Hepatic stellate cell (primary cell): Measurements from ENCODE around the gene RRM2.
"Not testable (repeated sequence)": the region's sequence is repeated elsewhere in the genome, so short reads cannot be mapped to it uniquely, and the experiment has no call there.

ENCODE experiments used
- DNase-seq: peaks from one replicate; pipeline ENCODE4 v3.0.0; 2011; ENCODE audit warnings: low spot score

The RRM2 gene

DNA sequence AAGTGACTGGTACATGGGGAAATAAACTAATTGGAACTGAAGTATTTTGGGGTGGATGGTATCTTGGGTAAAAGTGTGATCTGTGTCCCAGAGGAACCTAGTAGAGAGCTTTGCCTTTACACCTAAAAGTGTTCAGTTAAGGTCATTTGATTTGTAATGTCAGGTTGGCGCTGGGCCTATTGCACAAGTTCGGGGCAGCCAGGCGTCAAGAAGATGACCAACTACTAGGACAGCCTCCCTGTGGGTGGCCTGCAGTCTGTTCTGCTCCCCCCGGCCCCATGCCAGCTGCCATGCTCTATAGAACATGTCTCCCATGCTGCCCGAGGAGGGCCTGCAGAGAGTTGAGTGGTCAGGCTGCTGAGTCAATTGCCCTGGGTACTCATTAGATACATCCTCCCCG is 10.1 kb downstream of the RRM2 start:
- no peak for DNase-seq

- DNase-seq = no peak
Measured at GRCh38 chr2:10132996-10133647, 10.6 kb downstream of the RRM2 start.

GRCh38 chr2:10135296-10136089 is 13.0 kb downstream of the RRM2 start:
- peak; percentile 61 for DNase-seq

DNA sequence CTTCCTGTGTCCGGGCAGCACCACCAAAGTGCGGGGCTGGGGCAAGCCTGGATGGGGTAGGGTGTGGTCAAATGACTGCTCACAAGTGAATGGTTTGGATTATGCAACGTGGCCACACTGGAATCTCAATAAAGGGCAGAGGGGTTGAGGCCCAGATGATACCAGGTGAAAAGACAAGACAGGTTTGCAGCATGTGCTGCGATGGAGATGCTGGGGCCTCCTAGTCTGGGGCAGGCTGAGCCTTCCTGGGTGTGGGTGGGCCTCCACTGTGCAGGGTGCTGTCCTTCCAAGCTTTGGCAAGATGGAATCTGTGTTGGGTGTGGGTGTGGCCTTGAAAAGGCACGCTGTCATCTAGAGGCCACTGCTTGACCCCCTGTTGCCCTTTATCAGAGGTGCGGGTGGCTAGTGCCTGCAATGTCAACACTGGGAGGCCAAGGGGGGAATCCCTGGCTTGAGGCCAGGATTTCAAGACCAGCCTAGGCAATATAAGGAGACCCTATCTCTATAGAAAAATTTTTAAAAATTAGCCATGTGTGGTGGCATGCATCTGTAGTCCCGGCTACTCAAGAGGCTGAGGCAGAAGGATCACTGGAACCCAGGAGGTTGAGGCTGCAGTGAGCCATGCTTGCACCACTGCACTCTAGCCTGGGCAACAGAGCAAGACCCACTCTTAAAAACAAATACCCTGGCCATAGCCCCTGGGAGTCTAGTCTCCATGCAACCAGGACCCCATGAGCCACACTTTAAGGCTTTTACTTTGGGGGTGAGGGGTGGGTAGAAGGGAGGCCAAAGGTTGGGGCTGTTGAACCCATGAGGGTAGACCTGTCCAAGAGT is 13.8 kb downstream of the RRM2 start:
- DNase-seq = no peak

GRCh38 chr2:10137053-10137843 is 14.7 kb downstream of the RRM2 start:
- no peak for DNase-seq

- no peak for DNase-seq
Measured at GRCh38 chr2:10139536-10139935, 17.0 kb downstream of the RRM2 start.

- no peak for DNase-seq
Measured at GRCh38 chr2:10140841-10141610, 18.5 kb downstream of the RRM2 start.

GRCh38 chr2:10141736-10142639 is 19.4 kb downstream of the RRM2 start:
- no peak for DNase-seq

GRCh38 chr2:10142640-10142965 is 20.1 kb downstream of the RRM2 start:
- no peak for DNase-seq

DNA sequence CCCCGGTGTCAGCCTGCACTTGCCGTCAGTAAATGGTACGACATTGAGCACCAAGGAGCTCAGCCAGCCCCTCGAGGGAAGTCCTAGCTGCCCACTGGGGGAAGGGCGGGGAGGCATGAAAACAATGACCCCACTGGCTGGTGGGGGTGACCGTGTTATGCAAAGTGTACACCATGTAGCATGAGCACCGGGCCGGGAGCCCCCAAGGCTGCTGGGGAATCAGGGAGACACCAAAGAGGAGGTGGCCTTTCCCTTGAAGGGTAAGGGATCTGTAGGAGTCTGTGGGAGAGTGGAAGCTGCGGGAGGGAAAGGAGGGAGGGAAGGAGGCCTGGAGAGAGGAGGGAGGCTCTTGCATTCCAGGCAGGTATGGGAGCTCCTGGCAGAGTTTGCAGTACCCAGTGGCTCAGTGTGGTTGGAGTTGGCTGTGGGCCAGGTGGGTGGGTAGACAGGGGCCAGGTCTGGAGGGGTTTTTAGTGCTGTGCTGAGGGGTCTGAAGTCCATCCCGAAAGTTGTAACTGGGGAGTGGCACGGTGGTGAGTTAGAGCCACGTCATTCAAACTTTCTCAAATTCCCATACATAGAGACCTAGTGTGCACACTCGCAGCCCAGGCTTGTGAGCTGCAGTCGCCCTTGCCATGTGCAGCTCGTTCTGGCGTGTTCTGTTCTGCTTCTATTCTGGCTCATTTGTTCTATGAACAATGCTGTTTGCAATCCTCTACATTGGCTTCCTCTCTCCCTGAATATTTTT is 22.4 kb downstream of the RRM2 start:
- no peak for DNase-seq

DNA sequence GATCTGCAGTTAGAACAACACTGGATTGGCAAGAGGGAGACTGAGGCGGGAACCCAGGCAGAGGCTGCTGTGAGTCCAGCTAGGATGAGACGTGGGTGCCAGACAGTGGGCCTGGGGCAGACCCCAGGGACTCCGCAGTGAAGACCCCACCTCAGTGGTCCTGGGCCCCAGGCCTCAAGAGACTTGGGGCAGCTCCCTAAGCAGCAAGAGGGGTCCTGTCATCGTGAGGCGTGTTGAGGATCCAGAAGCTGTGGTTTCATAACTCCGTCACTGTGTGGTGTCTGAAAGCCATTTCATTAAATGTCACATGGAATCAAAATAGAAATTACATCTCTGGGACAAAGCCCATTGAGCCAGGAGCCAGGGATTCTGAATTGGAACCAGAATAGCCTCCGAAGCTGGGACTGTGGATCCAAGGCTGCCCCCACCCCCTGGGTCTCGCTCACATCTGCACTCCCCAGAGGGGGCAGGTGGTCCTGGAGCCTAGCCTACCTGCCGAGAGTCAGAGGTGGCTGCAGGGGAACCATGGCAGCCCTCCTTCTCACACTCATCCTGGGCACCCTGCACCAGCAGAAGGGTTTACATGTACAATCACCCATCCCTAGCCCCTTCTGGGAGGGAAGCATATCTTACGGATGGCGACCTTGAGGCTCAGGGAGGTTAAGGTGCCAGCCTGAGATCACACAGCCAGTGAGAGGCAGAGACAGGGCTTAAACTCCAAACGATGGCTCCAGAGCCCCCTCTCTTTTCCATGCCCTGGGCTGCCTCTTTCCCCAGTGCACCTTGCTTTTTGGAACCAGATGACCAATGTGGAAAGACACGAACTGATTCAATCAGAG is 23.2 kb downstream of the RRM2 start:
- DNase-seq = no peak

DNA sequence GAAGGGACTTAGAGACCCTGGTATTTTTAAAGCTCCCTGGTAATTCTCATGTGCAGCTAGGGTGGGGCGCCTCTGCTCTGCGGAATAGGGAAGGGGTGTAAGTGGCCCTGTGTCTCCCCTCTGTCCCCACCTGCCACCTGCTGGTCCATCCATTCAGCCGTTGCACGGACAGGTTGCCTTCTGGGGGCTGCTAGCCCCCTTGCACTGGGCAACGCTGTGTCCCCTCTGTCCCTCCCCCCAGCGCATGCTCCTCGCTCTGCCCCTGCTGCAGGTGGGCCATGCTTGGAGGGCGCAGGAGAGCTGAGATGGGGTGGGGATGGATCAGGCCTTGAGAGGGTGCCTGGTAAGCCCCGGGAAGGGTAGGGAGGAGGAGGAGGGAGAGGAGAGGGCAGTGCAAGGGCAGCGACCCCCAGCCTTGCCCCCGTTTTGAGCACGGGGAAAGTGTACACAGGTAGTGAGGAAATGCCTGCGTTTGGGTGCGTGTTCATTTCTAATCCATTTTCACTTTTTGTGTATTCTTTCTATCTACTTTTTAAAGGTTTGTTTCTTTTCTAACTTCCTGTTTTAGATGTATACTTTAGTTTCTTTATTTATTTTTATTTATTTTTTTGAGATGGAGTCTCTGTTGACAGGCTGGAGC is 23.9 kb downstream of the RRM2 start:
- DNase-seq = no peak

DNA sequence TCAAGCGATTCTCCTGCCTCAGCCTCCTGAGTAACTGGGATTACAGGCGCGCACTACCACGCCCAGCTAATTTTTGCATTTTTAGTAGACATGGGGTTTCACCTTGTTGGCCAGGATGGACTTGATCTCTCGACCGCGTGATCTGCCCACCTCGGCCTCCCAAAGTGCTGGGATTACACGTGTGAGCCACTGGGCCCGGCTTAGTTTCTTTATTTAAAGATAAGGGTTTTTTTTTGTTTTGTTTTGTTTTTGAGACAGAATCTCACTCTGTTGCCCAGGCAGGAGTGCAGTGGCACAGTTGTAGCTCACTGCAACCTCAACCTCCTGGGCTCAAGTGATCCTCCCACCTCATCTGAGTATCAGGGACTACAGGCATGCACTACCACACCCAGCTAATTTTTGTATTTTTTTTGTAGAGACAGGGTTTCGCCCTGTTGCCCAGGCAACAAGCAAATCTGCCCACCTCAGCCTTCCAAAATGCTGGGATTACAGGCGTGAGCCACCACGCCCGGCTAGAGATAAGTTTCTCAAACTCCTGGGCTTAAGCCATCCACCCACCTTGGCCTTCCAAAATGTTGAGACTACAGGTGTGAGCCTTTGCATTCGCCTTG is 24.6 kb downstream of the RRM2 start:
- DNase-seq = not testable (repeated sequence)

GRCh38 chr2:10148268-10148667 is 25.7 kb downstream of the RRM2 start:
- no peak for DNase-seq

GRCh38 chr2:10149635-10150034 is 27.1 kb downstream of the RRM2 start:
- no peak for DNase-seq

GRCh38 chr2:10150436-10150835 is 27.9 kb downstream of the RRM2 start:
- no peak for DNase-seq

DNA sequence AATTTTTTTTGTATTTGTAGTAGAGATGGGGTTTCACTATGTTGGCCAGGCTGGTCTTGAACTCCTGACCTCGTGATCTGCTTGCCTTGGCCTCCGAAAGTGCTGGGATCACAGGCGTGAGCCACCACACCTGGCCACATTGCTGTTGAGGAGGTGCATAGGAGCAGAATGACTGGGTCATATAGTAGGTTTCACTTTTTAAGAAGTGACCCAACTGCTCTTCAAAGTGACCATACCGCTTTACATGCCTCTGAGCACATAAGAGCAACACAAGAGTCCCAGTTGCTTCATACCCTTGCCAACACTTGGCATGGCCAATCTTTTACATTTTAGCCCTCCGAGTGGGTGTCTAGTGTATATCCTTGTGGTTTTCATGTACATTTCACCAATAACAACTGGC is 28.9 kb downstream of the RRM2 start:
- no peak for DNase-seq

DNA sequence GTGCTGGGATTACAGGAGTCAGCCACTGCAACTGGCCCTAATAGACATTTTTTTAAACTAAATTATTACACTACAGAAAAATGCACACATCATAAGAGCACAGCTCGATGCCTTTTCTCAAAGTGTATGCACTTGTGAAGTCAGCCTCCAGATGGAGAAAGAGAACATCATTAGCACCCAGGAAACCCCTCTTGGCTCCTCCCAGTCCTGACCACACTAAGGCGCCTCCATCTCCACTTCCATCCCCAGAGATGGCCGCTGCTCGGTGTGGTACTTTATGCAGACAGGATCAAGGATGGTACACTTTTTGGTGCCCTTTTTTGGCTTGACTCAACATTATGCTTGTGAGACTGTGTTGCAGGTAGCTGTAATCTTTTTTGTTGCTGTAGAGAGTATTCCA is 34.8 kb downstream of the RRM2 start:
- no peak for DNase-seq
